Measurements from ENCODE around the gene MOGAT3. TPM values are rescaled to one million over a fixed set of nuclear protein-coding genes. Genes with fewer than 3 reads are reported as not detected.

Gene MOGAT3
- total RNA-seq, 1 donor from 2014 or later = not detected

Small RNA genes within 50 kb of the gene (microRNA-seq; reads per million reads assigned to microRNA genes)
- gene MIR4653 = not detected

Other genes with a start within 250 kb of the MOGAT3 start
- not detected for gene MUC12, start 231.5 kb downstream of the MOGAT3 start, total RNA-seq
- not detected for gene MUC17, start 181.0 kb downstream of the MOGAT3 start, total RNA-seq
- gene TRIM56, start 115.6 kb downstream of the MOGAT3 start, total RNA-seq = 21.0 TPM
- gene SERPINE1, start 73.9 kb downstream of the MOGAT3 start, total RNA-seq = 1.6 TPM
- gene AP1S1, start 46.6 kb downstream of the MOGAT3 start, total RNA-seq = 12.8 TPM
- gene VGF, start 35.5 kb downstream of the MOGAT3 start, total RNA-seq = not detected
- not detected for gene NAT16, start 20.7 kb downstream of the MOGAT3 start, total RNA-seq
- 41.7 TPM for gene PLOD3, start 16.5 kb upstream of the MOGAT3 start, total RNA-seq
- gene ZNHIT1, start 17.1 kb upstream of the MOGAT3 start, total RNA-seq = 57.5 TPM
- 2.5 TPM for gene CLDN15, start 36.8 kb upstream of the MOGAT3 start, total RNA-seq
- 331 TPM for gene FIS1, start 44.0 kb upstream of the MOGAT3 start, total RNA-seq
- gene IFT22, start 120.8 kb upstream of the MOGAT3 start, total RNA-seq = 26.5 TPM
- gene COL26A1, start 161.8 kb upstream of the MOGAT3 start, total RNA-seq = not detected